ENCODE measurements around the gene MAGI1.

GRCh38 chr3:65729973-65730372, 308.7 kb downstream of the MAGI1 start:
- TF ChIP-seq, protein P1, sequence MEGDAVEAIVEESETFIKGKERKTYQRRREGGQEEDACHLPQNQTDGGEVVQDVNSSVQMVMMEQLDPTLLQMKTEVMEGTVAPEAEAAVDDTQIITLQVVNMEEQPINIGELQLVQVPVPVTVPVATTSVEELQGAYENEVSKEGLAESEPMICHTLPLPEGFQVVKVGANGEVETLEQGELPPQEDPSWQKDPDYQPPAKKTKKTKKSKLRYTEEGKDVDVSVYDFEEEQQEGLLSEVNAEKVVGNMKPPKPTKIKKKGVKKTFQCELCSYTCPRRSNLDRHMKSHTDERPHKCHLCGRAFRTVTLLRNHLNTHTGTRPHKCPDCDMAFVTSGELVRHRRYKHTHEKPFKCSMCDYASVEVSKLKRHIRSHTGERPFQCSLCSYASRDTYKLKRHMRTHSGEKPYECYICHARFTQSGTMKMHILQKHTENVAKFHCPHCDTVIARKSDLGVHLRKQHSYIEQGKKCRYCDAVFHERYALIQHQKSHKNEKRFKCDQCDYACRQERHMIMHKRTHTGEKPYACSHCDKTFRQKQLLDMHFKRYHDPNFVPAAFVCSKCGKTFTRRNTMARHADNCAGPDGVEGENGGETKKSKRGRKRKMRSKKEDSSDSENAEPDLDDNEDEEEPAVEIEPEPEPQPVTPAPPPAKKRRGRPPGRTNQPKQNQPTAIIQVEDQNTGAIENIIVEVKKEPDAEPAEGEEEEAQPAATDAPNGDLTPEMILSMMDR (IDR thresholded peaks at IDR 0.05): no peak
- no peak for TF ChIP-seq POLR2A (IDR thresholded peaks at IDR 0.05)

All from breast epithelium (tissue), 3 donors.